Neural cell (in vitro differentiated cells): Measurements from ENCODE around the gene SLC20A1.

ENCODE experiments used
- CTCF ChIP-seq: fragments of 450-650 bp; IDR thresholded peaks from 2 replicates; pipeline ENCODE4 v1.5.1; 2014; ENCODE audit warnings: antibody characterized with exemption, mild to moderate bottlenecking, moderate library complexity; ENCODE audit not compliant: poor library complexity, severe bottlenecking
- EP300 ChIP-seq: fragments of 450-650 bp; conservative IDR thresholded peaks from 2 replicates; pipeline ENCODE4 v1.6.1; 2014; ENCODE audit warnings: antibody characterized with exemption, mild to moderate bottlenecking, moderate library complexity; ENCODE audit not compliant: poor library complexity, severe bottlenecking
- POLR2AphosphoS5 ChIP-seq: IDR thresholded peaks from 2 replicates; pipeline ENCODE4 v1.6.1; 2012
- RAD21 ChIP-seq: fragments of 450-650 bp; conservative IDR thresholded peaks from 2 replicates; pipeline ENCODE4 v1.6.1; 2014; ENCODE audit warnings: antibody characterized with exemption, mild to moderate bottlenecking, moderate library complexity
- REST ChIP-seq: IDR thresholded peaks from 2 replicates; pipeline ENCODE4 v1.6.1; 2012; ENCODE audit warnings: borderline replicate concordance
- TAF1 ChIP-seq: IDR thresholded peaks from 2 replicates; pipeline ENCODE4 v1.6.1; 2012; ENCODE audit warnings: low read depth

GRCh38 chr2:112710956-112711750 lies 65.4 kb downstream of the SLC20A1 start:
- no peak for TF ChIP-seq EP300
- TF ChIP-seq CTCF, result no peak
- no peak for TF ChIP-seq POLR2AphosphoS5
- TF ChIP-seq RAD21, result no peak
- TF ChIP-seq TAF1, result no peak
- no peak for TF ChIP-seq REST
